ENCODE measurements around the gene PRR22.
"Not testable (repeated sequence)": the region's sequence is repeated elsewhere in the genome, so short reads cannot be mapped to it uniquely, and the experiment has no call there.

GRCh38 chr19:5744999-5745398, 39.5 kb downstream of the PRR22 start:
- TF ChIP-seq CTCF (IDR thresholded peaks at IDR 0.05); EP300 (IDR thresholded peaks at IDR 0.05; ENCODE audit: low read depth); POLR2A (IDR thresholded peaks at IDR 0.05); POLR2AphosphoS5 (IDR thresholded peaks at IDR 0.05): not testable (repeated sequence)
